ENCODE data around the gene RGS6. TPM values are rescaled to one million over a fixed set of nuclear protein-coding genes. Genes with fewer than 3 reads are reported as not detected.

RGS6 gene
- total RNA-seq, 2 donors from 2014 or later: 0.43 to 0.78 TPM

DNA sequence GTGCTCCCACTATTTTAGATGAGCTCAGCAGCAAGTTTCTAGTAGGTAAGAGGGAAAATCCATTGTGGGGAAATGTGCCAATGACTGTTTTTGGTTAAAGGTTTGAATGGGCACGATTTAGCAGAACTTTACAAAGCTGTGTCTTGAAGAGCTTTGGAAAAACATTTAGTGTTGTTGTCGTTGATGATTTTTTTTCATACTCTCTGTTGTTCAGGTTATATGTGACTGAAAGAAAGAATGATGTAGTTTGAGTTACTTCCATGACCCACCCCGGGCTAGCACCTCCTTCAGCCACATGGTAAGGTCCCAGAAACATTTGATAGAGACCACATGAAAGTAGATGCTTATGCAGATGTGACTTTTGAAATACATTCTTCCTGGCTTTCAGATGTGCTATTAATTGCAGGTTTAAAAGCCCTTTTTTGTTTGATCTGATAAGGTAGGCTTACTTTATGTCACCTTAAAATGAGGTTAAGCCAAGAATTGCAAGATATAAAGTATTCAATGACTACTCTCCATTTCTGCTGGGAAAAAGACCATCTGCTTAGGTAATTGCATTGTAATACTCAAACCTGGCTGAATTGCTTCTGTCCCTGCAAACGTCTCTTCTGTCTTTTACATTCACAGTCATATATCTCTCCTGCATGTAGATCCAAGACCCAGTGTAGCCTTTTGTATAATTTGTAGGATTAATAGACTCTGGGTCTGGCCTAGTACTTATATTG lies 250.6 kb downstream of the RGS6 start:
- intact Hi-C loops (cut with DNase I, micrococcal nuclease): no loop called here
- no peak for ATAC-seq
- DNase-seq: no peak

DNA sequence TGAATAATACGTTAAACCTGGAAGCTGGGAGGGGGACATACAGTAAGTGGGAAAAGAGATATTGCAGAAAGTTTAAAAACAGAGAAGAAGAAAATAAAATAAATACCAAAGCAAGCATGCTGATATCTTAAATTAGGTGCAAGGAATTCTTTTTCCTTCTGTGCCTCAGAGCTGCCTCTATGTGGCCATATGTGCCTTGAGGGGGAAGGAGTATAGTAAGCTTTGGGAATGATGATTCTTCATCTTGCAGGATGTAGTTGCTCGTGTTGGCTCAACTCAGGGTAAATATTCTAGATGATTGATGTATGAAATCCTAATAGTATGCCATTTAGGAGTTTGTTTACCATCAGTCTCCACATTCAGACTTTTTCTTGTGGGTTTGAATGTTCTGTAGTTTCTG lies 251.4 kb downstream of the RGS6 start:
- ATAC-seq: no peak
- intact Hi-C loops (cut with DNase I, micrococcal nuclease): no loop called here
- no peak for DNase-seq

DNA sequence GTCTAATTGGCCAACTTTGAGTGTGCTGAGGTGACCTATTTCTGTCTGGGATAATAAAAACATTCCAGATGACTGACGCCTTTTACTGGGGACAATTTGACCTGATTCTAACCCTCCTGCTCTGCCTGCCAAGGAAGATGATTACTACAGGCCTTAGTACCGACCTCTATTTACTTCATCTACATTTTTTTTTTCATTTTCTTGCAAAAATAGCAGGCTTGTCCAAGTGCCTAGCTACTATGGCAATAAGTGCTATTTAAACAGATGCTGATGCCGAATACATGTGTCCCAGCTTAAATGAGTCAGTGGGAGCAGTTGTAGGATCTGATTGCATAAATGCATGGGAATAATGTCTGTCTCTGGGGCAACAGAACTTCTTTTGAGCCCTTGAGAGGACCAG lies 254.3 kb downstream of the RGS6 start:
- intact Hi-C loops (cut with DNase I, micrococcal nuclease): no loop called here
- DNase-seq: no peak
- no peak for ATAC-seq

DNA sequence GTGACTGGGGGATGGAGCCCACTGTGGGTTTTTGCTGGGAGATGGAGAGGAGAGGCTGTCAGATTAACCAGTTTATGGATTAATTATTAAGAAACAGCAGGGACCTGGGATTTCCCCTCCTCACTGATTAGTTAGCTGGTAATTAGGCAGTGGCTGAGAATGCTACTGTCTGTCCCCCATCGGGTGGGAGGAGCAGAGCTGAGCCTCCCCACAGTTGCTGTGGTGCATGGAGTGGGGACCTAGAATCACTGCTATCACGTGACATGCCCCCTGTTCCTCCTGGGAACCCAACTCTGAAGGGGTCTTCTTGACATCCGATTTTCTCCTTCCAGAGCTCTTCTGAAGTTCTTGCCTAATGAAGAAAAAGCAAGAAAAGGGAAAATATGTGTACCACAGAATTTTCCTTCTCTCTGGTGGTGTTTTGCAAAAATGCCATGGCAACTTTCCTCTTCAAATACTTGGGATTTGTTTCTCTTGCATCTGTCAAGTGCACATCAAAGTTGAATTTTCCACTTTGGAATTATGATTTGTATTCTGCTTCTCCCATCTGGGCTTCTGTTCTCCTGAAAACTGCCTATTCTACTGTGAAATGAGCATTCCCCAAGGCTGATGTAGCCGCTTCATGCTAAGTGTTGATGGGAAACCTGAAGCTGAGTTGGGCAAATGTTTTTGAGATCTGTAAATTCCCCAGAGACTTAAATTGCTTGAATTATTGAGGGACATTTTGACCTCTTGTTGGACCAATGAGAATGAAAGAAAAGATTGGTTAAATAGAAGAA lies 264.2 kb downstream of the RGS6 start:
- ATAC-seq (no peak), DNase-seq (no peak)
- intact Hi-C loops (cut with DNase I, micrococcal nuclease): no loop called here

DNA sequence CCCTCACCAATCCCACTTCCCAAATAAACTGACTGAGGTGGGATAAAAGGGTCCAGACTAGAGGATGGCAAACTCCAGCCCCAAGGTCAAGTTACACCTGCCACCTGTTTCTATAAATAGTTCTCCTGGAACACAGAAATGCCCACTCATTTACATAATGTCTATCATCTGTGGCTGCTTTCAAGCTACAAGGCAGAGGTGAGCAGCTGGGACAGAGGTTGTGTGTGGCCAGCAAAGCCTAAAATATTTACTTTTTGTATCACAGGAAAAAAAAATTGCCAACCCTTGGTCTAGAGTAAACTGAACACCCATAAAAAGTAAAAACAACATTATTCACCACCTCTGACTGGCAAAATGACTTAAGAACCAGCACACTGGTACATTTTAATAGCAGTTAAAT lies 269.4 kb downstream of the RGS6 start:
- DNase-seq (no peak), ATAC-seq (no peak)
- intact Hi-C loops (cut with DNase I, micrococcal nuclease): no loop called here

DNA sequence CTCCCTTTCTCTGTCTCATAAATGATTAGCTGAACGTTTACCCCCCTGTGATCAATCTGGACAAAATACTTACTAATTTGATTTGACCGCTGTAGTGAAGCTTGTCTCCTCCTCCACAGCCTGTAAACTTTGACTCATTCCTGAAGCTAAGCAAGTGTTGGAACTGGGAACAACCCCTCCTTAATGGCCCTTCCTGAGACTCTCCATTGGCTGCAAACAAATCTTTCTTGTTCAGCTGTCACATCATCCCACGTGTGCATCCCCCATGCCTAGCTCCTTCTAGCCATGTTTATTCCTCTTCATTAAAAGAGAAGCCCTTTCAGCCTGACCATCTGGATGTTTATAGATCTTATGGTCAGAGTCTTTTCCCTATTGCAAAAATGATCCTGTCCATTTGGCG lies 281.2 kb downstream of the RGS6 start:
- intact Hi-C loops (cut with DNase I, micrococcal nuclease): no loop called here
- no peak for DNase-seq
- no peak for ATAC-seq

DNA sequence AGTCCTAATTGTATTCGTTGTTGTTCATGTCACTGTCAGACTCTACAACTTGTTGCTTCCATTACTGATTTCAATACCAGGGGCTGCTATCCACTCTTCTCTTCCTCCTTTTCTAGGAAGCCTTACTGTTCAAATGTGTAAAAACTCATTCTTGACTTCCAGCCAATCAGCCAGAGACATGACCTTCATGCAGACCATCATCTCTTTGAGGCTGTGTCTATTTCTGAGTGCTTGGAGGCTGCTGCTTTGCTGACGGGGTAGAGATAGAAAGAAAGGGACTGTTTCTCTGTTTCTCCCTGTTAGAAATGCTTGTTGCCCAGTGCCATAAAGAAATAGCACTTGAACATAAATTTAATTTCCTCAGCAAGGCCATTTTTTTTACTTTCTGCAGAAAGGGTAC lies 282.9 kb downstream of the RGS6 start:
- DNase-seq: no peak
- intact Hi-C loops (cut with DNase I, micrococcal nuclease): no loop called here

DNA sequence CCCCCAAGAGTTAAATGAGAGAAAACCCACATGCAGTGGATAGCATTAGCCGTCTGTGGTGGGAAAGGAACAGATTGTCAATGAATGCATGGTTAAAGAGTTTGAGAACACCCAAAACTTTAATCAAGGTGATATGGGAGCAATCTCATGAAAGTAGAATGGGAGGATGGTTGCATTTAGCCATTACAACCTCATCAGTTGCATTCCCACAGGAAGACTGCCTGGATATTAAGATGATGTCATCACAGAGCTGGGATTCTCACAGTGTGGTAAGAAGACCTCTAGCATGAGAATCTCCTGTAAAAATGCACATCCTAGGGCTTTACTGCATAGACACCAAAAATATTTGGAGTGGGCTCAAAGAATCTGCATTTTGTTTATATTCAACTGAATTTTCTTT lies 284.9 kb downstream of the RGS6 start:
- intact Hi-C loops (cut with DNase I, micrococcal nuclease): no loop called here
- ATAC-seq: no peak
- no peak for DNase-seq

More for the DNA sequence above, 282.9 kb downstream of the RGS6 start:
- ATAC-seq: no peak

DNA sequence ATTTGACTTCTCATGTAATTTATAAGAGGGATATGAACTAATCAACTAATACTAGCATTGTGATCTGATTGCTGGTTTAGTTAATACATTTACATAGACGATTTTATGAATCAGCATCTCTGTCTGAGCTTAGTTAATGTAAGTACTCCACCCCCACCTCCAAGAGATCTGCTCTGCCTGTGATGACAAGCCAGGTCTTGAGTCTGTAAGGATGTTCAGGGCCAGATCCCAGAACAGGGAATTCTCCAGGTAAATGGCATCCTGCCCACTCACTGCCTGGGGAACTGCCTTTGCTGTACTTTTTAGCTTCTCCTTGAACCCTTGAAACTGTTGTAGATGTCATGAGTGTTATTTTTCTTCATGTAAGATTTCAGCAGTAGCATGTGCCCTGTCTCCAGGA lies 289.8 kb downstream of the RGS6 start:
- DNase-seq: no peak
- intact Hi-C loops (cut with DNase I, micrococcal nuclease): no loop called here
- ATAC-seq: no peak

DNA sequence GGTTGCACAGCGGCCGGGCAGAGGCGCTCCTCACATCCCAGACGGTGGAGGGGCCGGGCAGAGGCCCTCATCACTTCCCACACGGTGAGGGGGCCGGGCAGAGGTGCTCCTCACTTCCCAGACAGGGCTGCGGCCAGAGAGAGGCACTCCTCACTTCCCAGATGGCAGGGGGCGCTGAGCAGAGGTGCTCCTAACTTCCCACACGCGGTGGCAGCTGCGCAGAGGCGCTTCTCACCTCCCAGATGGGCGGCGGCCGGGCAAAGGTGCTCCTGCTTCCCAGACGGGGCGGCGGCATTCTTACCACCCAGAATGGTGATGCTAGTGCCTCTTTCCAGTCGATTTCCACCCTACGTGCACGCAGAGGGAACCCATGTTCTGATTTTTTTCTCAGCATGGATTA lies 304.4 kb downstream of the RGS6 start:
- ATAC-seq: no peak
- intact Hi-C loops (cut with DNase I, micrococcal nuclease): no loop called here
- DNase-seq: no peak

DNA sequence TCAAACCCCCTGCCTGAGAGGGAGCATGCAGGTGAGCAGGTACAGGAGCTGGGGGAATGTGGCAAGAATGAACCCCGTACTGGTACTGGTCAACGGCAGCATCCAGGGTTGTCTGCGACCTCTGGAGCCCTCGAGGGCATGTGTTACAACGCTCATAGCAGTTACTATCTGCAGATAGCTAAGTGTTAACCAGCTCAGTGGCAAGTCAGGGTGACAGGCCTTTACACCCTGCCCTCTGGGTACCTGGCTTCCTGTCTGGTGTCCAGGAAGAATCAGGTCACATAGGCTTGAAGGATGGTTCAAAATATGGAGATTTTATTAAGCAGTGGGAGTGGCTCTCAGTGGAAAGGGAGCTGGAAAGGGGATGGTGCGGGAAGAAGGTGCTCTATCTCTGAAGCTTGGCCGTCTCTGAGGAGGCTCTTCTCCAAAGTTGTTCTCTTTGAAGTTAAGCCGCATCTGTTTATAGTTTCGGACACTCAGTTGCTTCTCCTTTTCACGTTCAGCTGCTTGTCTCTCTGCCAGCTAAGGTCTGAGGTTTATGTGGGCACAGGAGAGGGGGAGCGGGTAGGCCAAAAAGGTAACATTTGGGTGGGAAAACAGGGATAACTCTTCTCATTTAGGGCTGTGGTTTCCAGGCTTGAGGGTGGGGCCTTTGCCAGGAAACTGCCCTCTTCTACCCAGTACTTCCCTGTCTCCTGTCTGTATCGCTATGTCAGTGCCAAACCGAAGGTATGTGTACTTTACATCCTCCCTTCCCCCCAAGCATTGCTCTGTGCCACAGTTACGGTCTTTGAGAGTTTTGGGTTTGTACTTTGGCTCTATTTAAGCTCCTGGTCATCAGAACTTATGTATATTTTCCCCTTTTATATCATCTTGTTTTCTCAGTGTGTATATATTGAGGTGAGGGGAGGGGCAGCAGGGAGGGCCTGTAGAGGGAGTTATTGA lies 305.8 kb downstream of the RGS6 start:
- DNase-seq: no peak
- intact Hi-C loops (cut with DNase I, micrococcal nuclease): no loop called here
- ATAC-seq: no peak

DNA sequence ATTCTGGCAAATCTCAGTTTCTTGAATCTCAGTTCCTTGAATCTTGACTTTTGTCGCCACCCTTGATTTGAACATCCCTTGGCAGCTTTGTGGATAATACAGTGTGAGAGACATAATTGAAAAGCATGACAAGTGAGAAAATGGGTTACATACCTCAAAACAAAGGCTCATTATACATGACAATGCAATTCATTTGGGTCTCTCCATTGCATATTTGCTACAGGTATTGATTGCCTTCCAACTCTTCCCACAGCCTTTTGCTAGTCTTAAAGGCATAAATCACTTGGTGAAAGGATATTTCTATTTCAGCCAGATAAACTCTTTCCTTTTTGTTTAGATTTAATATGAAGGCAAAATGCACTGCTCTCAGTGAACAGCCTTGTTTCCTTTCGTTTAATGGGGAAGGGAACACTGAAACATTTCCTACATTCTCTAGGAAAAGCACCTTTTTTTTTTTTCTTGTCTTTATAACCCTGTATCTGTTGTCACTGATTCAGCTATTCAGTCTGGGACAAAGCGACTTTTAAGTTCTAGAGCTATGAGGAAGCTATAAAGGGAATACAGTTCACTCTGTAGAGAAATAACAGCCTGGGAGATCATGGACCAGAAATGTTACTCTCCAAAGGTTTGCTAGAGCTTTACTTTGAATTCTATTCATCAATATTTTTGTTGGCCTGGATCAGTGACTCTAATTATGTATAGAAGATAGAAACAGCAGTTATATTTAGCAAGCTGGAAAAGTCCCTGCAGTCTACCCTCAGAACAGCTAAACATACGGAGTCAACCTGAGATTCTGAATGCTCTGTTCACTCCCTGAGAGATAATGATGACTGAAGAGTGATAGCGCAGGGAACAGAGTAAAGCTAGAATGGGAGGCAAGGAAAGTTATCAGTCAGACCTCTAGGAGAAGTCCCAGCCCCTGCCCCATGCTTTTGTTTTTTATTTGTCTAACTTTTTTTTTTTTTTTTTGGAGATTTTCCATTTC lies 311.4 kb downstream of the RGS6 start:
- intact Hi-C loops (cut with DNase I, micrococcal nuclease): no loop called here
- DNase-seq: no peak
- no peak for ATAC-seq

DNA sequence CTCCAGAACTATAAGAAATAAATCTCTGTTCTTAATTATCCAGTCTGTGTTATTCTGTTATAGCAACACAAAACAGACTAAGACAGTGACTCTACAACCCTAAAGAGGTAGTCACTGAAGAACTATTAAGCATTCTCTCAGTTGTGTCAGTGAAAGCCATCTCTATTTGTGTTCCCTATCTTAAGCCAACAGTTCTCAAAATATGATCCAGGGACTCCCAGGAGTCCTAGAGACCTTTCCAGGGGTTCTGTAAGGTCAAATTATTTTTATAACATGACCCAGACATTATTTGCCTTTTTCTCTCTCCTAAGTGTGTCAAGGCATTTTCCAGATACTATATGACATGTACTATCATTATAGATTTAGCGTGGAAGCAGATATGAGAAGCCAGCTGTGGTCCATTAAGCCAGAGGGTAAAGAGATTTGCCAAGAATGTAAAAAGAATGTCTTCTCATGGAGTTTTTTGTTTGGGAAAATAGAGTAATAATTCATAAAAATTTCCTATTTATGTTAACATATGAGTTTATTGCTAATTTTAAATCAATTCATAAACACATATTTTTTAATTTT lies 315.8 kb downstream of the RGS6 start:
- intact Hi-C loops (cut with DNase I, micrococcal nuclease): no loop called here
- ATAC-seq: no peak
- no peak for DNase-seq

DNA sequence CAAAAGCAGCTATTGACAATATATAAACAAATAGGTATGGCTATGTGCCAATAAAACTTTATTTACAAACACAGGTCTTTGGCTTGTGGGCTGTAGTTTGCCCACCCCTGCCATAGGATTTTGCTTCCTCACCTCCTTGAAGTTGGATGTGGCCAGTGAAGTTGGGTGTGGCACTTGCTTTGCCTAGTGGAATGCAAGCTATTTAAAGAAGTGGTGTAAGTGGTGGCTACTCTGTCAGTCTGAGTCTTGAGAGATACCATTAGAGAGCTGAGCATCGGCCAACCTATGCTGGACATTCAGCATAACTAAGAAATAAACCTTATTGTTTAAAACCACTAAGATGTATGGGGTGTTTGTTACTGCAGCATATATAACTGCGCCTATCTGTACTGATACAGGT lies 321.3 kb downstream of the RGS6 start:
- intact Hi-C loops (cut with DNase I, micrococcal nuclease): no loop called here
- no peak for ATAC-seq
- no peak for DNase-seq

DNA sequence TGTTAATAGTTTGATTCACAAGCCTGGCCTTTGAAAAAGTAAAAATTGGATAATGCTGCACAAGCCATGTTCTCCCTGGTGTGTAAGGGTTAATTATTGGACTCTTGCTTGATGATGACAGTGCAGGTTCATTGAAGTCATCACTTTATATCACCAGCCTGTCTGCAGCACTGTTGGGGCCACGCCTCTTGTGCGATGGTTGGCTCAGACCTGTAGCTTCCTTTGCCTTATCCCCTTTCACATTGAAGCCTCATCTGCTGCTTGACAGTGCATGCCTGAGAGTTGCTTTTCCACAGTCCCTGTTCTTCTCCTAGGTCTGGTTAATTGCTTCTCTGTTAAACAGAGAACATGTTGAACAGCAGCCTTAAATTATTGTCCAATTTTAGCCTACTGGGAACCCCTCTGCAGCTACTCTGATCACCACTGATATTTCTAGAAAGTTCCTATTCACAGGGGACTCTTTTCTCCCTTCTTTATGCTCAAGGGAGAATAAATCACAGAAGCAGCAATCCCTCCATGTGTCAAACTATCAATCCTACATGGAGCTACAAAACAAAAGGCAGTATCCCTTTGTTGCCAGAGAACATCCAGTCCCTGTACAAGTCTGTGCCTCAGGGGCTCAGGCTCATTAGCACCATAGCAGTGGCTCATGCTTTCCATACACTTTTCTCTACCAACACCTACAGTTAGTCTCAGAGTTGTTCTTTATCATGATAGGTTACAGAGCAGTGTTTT lies 322.1 kb downstream of the RGS6 start:
- DNase-seq: no peak
- intact Hi-C loops (cut with DNase I, micrococcal nuclease): no loop called here
- ATAC-seq: no peak

DNA sequence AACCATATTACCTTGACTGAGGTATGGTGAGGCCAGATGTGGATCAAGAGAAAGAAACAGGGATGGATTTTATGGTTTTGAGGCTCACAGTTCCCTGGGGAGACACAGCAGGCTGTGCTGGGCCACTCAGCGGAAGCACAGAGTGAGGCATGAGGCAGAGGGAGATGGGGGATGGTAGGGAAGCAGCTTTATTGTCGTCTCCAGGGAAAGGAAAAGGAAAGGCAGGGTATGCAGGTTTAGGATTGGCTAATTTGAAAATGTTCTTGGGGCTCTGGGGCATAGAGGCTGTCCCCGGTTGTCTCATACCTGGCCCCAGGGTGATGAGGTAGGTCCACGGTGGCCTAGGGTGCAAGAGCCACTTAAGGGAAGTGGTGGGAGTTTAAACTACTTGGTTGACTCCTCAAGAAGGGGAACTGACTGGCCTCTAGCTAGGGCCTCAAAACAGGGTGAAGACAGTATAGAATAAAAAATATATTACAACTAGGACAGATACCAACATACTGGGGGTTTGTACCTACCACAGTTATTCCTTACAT lies 322.8 kb downstream of the RGS6 start:
- ATAC-seq (no peak), DNase-seq (no peak)
- intact Hi-C loops (cut with DNase I, micrococcal nuclease): no loop called here

DNA sequence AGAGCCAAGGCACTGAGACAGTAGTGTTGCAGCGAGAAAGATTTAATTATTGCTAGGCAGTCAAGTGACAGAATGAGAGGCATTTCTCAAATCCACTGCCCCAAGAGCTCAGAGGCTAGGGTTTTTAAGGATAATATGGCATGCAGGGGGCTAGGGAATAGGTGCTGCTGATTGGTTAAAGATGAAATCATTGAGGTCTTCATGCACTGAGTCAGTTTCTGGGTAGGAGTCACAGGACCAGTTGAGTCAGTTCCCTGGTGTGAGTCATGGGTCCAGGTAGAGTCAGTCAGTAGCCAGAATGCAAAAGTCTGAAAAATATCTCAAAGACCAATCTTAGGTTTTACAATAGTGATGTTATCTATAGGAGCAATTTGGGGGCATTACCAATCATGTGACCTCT lies 323.8 kb downstream of the RGS6 start:
- intact Hi-C loops (cut with DNase I, micrococcal nuclease): no loop called here
- DNase-seq (no peak), ATAC-seq (no peak)

All from left colon (tissue), 2 donors.